IPS DF 4.7 (cell line): Measurements from ENCODE around the gene MACROH2A2.
"Not testable (repeated sequence)": the region's sequence is repeated elsewhere in the genome, so short reads cannot be mapped to it uniquely, and the experiment has no call there.

Source experiments
- DNase-seq: peaks from one replicate; pipeline ENCODE4 v3.0.0-alpha.2; 2013; ENCODE audit warnings: low spot score; ENCODE audit errors: extremely low read depth

The MACROH2A2 gene

GRCh38 chr10:70067586-70067985 lies 14.9 kb downstream of the MACROH2A2 start:
- no peak for DNase-seq

- no peak for DNase-seq
These were observed 16.3 kb downstream of the MACROH2A2 start for GRCh38 chr10:70068925-70069324.

GRCh38 chr10:70069346-70069745 lies 16.7 kb downstream of the MACROH2A2 start:
- no peak for DNase-seq

GRCh38 chr10:70070834-70071233 lies 18.2 kb downstream of the MACROH2A2 start:
- DNase-seq = no peak

GRCh38 chr10:70074165-70074564 lies 21.5 kb downstream of the MACROH2A2 start:
- DNase-seq = no peak

- no peak for DNase-seq
These were observed 22.3 kb downstream of the MACROH2A2 start for GRCh38 chr10:70074971-70075370.

GRCh38 chr10:70078329-70078728 lies 25.7 kb downstream of the MACROH2A2 start:
- DNase-seq = no peak

GRCh38 chr10:70078937-70079336 lies 26.3 kb downstream of the MACROH2A2 start:
- no peak for DNase-seq

GRCh38 chr10:70080789-70081188 lies 28.1 kb downstream of the MACROH2A2 start:
- not testable (repeated sequence) for DNase-seq

- no peak for DNase-seq
These were observed 31.5 kb downstream of the MACROH2A2 start for GRCh38 chr10:70084189-70084588.

GRCh38 chr10:70085975-70086613 lies 33.4 kb downstream of the MACROH2A2 start:
- no peak for DNase-seq

- DNase-seq = no peak
These were observed 35.1 kb downstream of the MACROH2A2 start for GRCh38 chr10:70087616-70088307.

- DNase-seq = no peak
These were observed 35.7 kb downstream of the MACROH2A2 start for GRCh38 chr10:70088308-70088698.

- no peak for DNase-seq
These were observed 37.4 kb downstream of the MACROH2A2 start for GRCh38 chr10:70090013-70090412.

GRCh38 chr10:70090951-70091350 lies 38.3 kb downstream of the MACROH2A2 start:
- DNase-seq = no peak

GRCh38 chr10:70092389-70092718 lies 39.7 kb downstream of the MACROH2A2 start:
- DNase-seq = no peak

GRCh38 chr10:70093335-70093944 lies 40.8 kb downstream of the MACROH2A2 start:
- no peak for DNase-seq

GRCh38 chr10:70094250-70094649 lies 41.6 kb downstream of the MACROH2A2 start:
- no peak for DNase-seq

- DNase-seq = no peak
These were observed 43.5 kb downstream of the MACROH2A2 start for GRCh38 chr10:70096016-70096704.

- DNase-seq = no peak
These were observed 44.2 kb downstream of the MACROH2A2 start for GRCh38 chr10:70096705-70097420.

GRCh38 chr10:70097459-70097858 lies 44.8 kb downstream of the MACROH2A2 start:
- no peak for DNase-seq

- DNase-seq = no peak
These were observed 45.6 kb downstream of the MACROH2A2 start for GRCh38 chr10:70098271-70098670.
